Measurements from ENCODE around the gene CITED4.

DNA sequence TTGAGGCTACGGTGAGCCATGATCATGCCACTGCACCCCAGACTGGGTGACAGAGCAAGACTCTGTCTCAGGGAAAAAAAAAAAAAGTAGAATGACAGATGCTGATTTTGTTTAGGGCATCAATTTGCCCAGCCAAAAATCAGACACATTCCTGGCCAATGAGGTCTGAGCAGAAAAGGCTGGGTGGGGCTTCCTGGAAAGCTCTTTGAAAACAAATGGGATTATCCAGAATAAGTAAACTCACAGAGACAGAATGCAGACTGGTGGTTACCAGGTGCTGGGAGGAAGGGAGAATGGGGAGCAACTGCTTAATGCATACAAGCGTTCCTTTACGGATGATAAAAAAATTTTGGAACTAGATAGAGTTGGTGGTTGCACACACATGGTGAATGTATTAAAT, 10.1 kb upstream of the CITED4 start:
- TF ChIP-seq CTCF (IDR thresholded peaks at IDR 0.05) (no peak), EP300 (IDR thresholded peaks at IDR 0.05) (no peak), POLR2A (IDR thresholded peaks at IDR 0.05) (no peak), POLR2AphosphoS5 (IDR thresholded peaks at IDR 0.05) (no peak)

Data from suprapubic skin (tissue), 4 donors.